H1 (cell line): ENCODE data around the gene GMEB1. TPM values are rescaled to one million over a fixed set of nuclear protein-coding genes. Genes with fewer than 3 reads are reported as not detected.

ENCODE experiments used
- CTCF ChIA-PET: fragments of 300-600 bp; sonication (Branson Sonifier 250); formaldehyde crosslinking; loops from one replicate; lab custom pipeline; 2021; ENCODE audit not compliant: partially characterized antibody; lab: Charles Lee
- POLR2A ChIA-PET: fragments of 300-600 bp; sonication (Branson Sonifier 250); formaldehyde crosslinking; loops from one replicate; lab custom pipeline; 2021; ENCODE audit warnings: inconsistent platforms; ENCODE audit not compliant: partially characterized antibody; lab: Charles Lee
- DNase-seq, 2 experiments: peaks; one replicate each; pipeline versions ENCODE4 v3.0.0 to v3.0.0-alpha.2; 2010 to 2022; ENCODE audit warnings: low spot score in 2 of 2, low read depth in 1 of 2, mixed read lengths in 1 of 2
- FAIRE-seq: peaks from 2 replicates; lab custom pipeline; 2011; peaks lifted over from hg19 to GRCh38; lab: Jason Lieb, UNC
- H2AFZ ChIP-seq: 2 replicates; pipeline ENCODE4 v1.8.1; 2012; ENCODE audit warnings: low read length, inconsistent platforms
- H2AK5ac ChIP-seq: 2 replicates; pipeline ENCODE4 v1.6.1; 2013; ENCODE audit warnings: low read depth, low read length
- H2BK120ac ChIP-seq: replicated peaks from 2 replicates; pipeline ENCODE3; 2013; ENCODE audit warnings: low read depth, low read length, inconsistent platforms
- H2BK12ac ChIP-seq: 2 replicates; pipeline ENCODE4 v1.6.1; 2013; ENCODE audit warnings: low read depth, low read length
- H2BK15ac ChIP-seq: 2 replicates; pipeline ENCODE4 v1.6.1; 2013; ENCODE audit warnings: low read length
- H2BK20ac ChIP-seq: 2 replicates; pipeline ENCODE4 v1.6.1; 2013; ENCODE audit warnings: low read length
- H2BK5ac ChIP-seq: 2 replicates; pipeline ENCODE4 v1.6.1; 2013; ENCODE audit warnings: low read depth, low read length
- H3K14ac ChIP-seq: 2 replicates; pipeline ENCODE4 v1.6.1; 2013; ENCODE audit warnings: inconsistent platforms; ENCODE audit not compliant: insufficient read length
- H3K18ac ChIP-seq: 2 replicates; pipeline ENCODE4 v1.6.1; 2013; ENCODE audit warnings: low read length; ENCODE audit errors: extremely low read depth
- H3K23ac ChIP-seq: 2 replicates; pipeline ENCODE4 v1.6.1; 2013; ENCODE audit warnings: inconsistent platforms; ENCODE audit not compliant: insufficient read length
- H3K23me2 ChIP-seq: 2 replicates; pipeline ENCODE4 v1.6.1; 2013; ENCODE audit warnings: low read depth, low read length
- H3K27ac ChIP-seq: 2 replicates; pipeline ENCODE4 v1.6.1; 2011; ENCODE audit warnings: low read depth, low read length, inconsistent platforms
- H3K27me3 ChIP-seq, 4 experiments: replicated peaks in 1 of 4; 1 replicate in 1 of 4; 2 replicates in 3 of 4; pipeline versions ENCODE4 v1.6.1 to v1.8.1; 2011 to 2013; ENCODE audit warnings: low read length in 3 of 4, mild to moderate bottlenecking in 3 of 4, inconsistent platforms in 2 of 4, mixed read lengths in 2 of 4, moderate library complexity in 1 of 4; ENCODE audit not compliant: control insufficient read depth in 3 of 4, insufficient read depth in 3 of 4; ENCODE audit errors: extremely low read depth in 1 of 4
- H3K36me3 ChIP-seq, 4 experiments: 2 replicates each; pipeline versions ENCODE4 v1.6.1 to v1.8.1; 2011 to 2013; ENCODE audit warnings: mild to moderate bottlenecking in 4 of 4, low read length in 3 of 4, moderate library complexity in 2 of 4, control low read depth in 1 of 4, inconsistent platforms in 1 of 4; ENCODE audit not compliant: insufficient read depth in 4 of 4, control insufficient read depth in 2 of 4
- H3K4ac ChIP-seq: replicated peaks from 2 replicates; pipeline ENCODE3; 2013; ENCODE audit warnings: low read length, low read depth, mixed read lengths, inconsistent platforms; ENCODE audit not compliant: insufficient read length
- H3K4me1 ChIP-seq, 4 experiments: replicated peaks in 1 of 4; 1 replicate in 1 of 4; 2 replicates in 3 of 4; pipeline versions ENCODE4 v1.6.1 to v1.8.1; 2011 to 2013; ENCODE audit warnings: low read length in 3 of 4, inconsistent platforms in 2 of 4, mixed read lengths in 1 of 4; ENCODE audit not compliant: insufficient read depth in 4 of 4, control insufficient read depth in 3 of 4
- H3K4me2 ChIP-seq, 2 experiments: 2 replicates each; pipeline versions ENCODE4 v1.6.1 to v1.8.1; 2011 to 2013; ENCODE audit warnings: low read depth in 2 of 2, low read length in 2 of 2, control low read depth in 1 of 2, inconsistent platforms in 1 of 2, mild to moderate bottlenecking in 1 of 2; ENCODE audit not compliant: insufficient read depth in 1 of 2
- H3K4me3 ChIP-seq, 4 experiments: fragments of 200-600, 300-600 bp in 1 of 4; sonication (generic), shearing (Covaris generic), sonication (Bioruptor Twin) in 1 of 4; 2 replicates each; pipeline versions ENCODE4 v1.5.1 to v1.8.1; 2011 to 2016; ENCODE audit warnings: low read length in 4 of 4, low read depth in 3 of 4, control low read depth in 2 of 4, inconsistent platforms in 2 of 4, mild to moderate bottlenecking in 2 of 4, mixed read lengths in 1 of 4, moderate library complexity in 1 of 4; ENCODE audit not compliant: insufficient read depth in 2 of 4; ENCODE audit errors: extremely low read depth in 1 of 4
- H3K56ac ChIP-seq: replicated peaks from 2 replicates; pipeline ENCODE3; 2013; ENCODE audit warnings: low read depth, mild to moderate bottlenecking, mixed read lengths, low read length, inconsistent platforms; ENCODE audit not compliant: insufficient read length
- H3K79me1 ChIP-seq: 2 replicates; pipeline ENCODE4 v1.6.1; 2013; ENCODE audit warnings: low read depth, low read length, control low read depth
- H3K79me2 ChIP-seq, 2 experiments: 2 replicates each; pipeline versions ENCODE4 v1.6.1 to v1.8.1; 2012 to 2013; ENCODE audit warnings: low read length in 2 of 2, mild to moderate bottlenecking in 2 of 2, inconsistent platforms in 1 of 2; ENCODE audit not compliant: insufficient read depth in 2 of 2, control insufficient read depth in 1 of 2
- H3K9ac ChIP-seq, 4 experiments: replicated peaks in 1 of 4; 1 replicate in 1 of 4; 2 replicates in 3 of 4; pipeline versions ENCODE4 v1.6.1 to v1.8.1; 2011 to 2013; ENCODE audit warnings: low read depth in 3 of 4, low read length in 3 of 4, control low read depth in 2 of 4, mild to moderate bottlenecking in 2 of 4, moderate library complexity in 2 of 4, inconsistent platforms in 1 of 4; ENCODE audit errors: extremely low read depth in 1 of 4
- H3K9me3 ChIP-seq, 2 experiments: 2 replicates each; pipeline versions ENCODE4 v1.6.1 to v1.8.1; 2012 to 2013; ENCODE audit warnings: mild to moderate bottlenecking in 2 of 2, moderate library complexity in 2 of 2, control low read depth in 1 of 2, inconsistent platforms in 1 of 2, low read depth in 1 of 2, low read length in 1 of 2, mixed read lengths in 1 of 2; ENCODE audit not compliant: insufficient read depth in 2 of 2
- H4K20me1 ChIP-seq, 2 experiments: replicated peaks in 1 of 2; 2 replicates each; pipeline versions ENCODE3 to v1.8.1; 2011 to 2013; ENCODE audit warnings: inconsistent platforms in 2 of 2, low read length in 2 of 2, mild to moderate bottlenecking in 1 of 2; ENCODE audit not compliant: insufficient read depth in 2 of 2, control insufficient read depth in 1 of 2
- H4K5ac ChIP-seq: 2 replicates; pipeline ENCODE4 v1.6.1; 2013; ENCODE audit warnings: low read length, low read depth, mixed read lengths, inconsistent platforms; ENCODE audit not compliant: insufficient read length
- H4K8ac ChIP-seq: 2 replicates; pipeline ENCODE4 v1.8.0; 2013; ENCODE audit warnings: mild to moderate bottlenecking, moderate library complexity, low read length, inconsistent platforms; ENCODE audit not compliant: insufficient read depth; ENCODE audit errors: extremely low read depth
- H4K91ac ChIP-seq: replicated peaks from 2 replicates; pipeline ENCODE3; 2013; ENCODE audit warnings: low read length, mixed read lengths, inconsistent platforms; ENCODE audit not compliant: insufficient read length
- CHD2 ChIP-seq: IDR thresholded peaks from 2 replicates; pipeline ENCODE4 v1.6.1; 2012; ENCODE audit warnings: low read length, improper control_type of control experiment
- CTBP2 ChIP-seq: IDR thresholded peaks from 2 replicates; pipeline ENCODE4 v1.7.0; 2011; ENCODE audit warnings: borderline replicate concordance, mild to moderate bottlenecking, moderate library complexity, mixed read lengths, low read length; ENCODE audit not compliant: insufficient read depth, insufficient read length
- GTF2F1 ChIP-seq: IDR thresholded peaks from 2 replicates; pipeline ENCODE4 v1.6.1; 2012; ENCODE audit warnings: low read depth, low read length, improper control_type of control experiment, borderline replicate concordance
- KDM4A ChIP-seq: IDR thresholded peaks from one replicate; pipeline ENCODE4 v1.7.1; 2012; ENCODE audit warnings: low read depth, mild to moderate bottlenecking, moderate library complexity, low read length, inconsistent platforms; ENCODE audit not compliant: severe bottlenecking
- POLR2AphosphoS5 ChIP-seq: IDR thresholded peaks from 2 replicates; pipeline ENCODE4 v1.6.1; 2011; ENCODE audit warnings: low read depth, low read length
- RAD21 ChIP-seq, 2 experiments: IDR thresholded peaks in 1 of 2; conservative IDR thresholded peaks in 1 of 2; 2 replicates each; pipeline ENCODE4 v1.6.1; 2011; ENCODE audit warnings: low read depth in 2 of 2, low read length in 2 of 2, improper control_type of control experiment in 1 of 2, inconsistent platforms in 1 of 2, mild to moderate bottlenecking in 1 of 2, moderate library complexity in 1 of 2
- TAF1 ChIP-seq: IDR thresholded peaks from 2 replicates; pipeline ENCODE4 v1.6.1; 2011; ENCODE audit warnings: mild to moderate bottlenecking, low read depth, low read length
- WGBS, 2 experiments: shearing (Covaris generic) in 1 of 2; methylation state at CpG; one replicate each; pipeline versions ENCODE4 v1.1.6 to v1.1.7; 2013 to 2015; ENCODE audit warnings: low lambda C conversion rate in 2 of 2, mixed read lengths in 2 of 2, inconsistent platforms in 1 of 2, low coverage in 1 of 2, missing lambda C conversion rate in 1 of 2; ENCODE audit not compliant: insufficient replicate concordance in 2 of 2, insufficient coverage in 1 of 2, insufficient read length in 1 of 2; ENCODE audit errors: extremely low coverage in 1 of 2, missing lambda C conversion rate in 1 of 2; 5-methylcytosine and 5-hydroxymethylcytosine counted together
- polyA plus RNA-seq, 7 experiments: library from polyadenylated mRNA; depleted of rRNA in 3 of 7; stranded (reverse) in 5 of 7; unstranded in 2 of 7; fragments of >200 nt in 5 of 7; fragments of 200-250 nt in 2 of 7; gene quantifications; 1 replicate in 5 of 7; 2 replicates in 1 of 7; 4 replicates in 1 of 7; pipeline versions ENCODE4 v1.2.1 to v1.2.3, GENCODE V29; 2011 to 2013; ENCODE audit warnings: missing spikeins in 2 of 7, mixed read lengths in 2 of 7
- total RNA-seq: library from RNA; stranded (reverse); fragmentation: NEBNext Ultra II Directional; extraction: Animal tissue kit (Norgen Biotek cat#: 25700); gene quantifications from 2 replicates; pipeline ENCODE4 v1.2.1, GENCODE V29; 2021
- TF ChIP-seq, protein P1 (sequence below): IDR thresholded peaks from 2 replicates; pipeline ENCODE4 v1.6.1; 2011; ENCODE audit warnings: low read length, improper control_type of control experiment
- TF ChIP-seq, protein P2 (sequence below): IDR thresholded peaks from 2 replicates; pipeline ENCODE4 v1.6.1; 2012; ENCODE audit warnings: low read length, inconsistent platforms

Gene GMEB1
- total and polyA plus RNA-seq, 2 of the 8 experiments (the other 6 are each of a cell fraction or from before 2014, with no cell fraction given) = 13.3 to 26.2 TPM

DNA sequence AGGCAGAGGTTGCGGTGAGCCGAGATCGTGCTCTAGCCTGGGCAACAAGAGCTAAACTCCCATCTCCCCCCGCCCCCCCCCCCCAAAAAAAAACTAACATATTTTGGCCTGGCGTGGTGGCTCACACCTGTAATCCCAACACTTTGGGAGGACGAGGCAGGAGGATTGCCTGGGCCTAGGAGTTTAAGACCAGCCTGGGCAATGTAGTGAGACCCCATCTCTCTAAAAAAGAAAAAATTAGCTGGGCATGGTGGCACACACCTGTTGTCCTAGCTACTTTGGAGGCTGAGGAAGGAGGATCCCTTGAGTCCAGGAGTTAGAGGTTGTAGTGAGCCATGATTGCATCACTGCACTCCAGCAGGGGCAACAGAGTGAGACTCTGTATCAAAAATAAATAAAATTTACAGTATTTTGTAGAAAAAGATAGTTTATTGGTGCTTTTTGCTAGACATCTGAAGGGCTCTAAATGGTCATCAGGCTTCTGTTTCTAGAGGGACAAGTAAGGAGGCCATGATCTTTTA lies 77.1 kb downstream of the GMEB1 start:
- Histone ChIP-seq H3K9me3 (no peaks in the 10 kb centered on the region), H3K79me2 (peaks cover 89 to 100% of the 10 kb centered on the region in 2 experiments), H3K36me3 (peaks cover 29 to 78% (median 52%) of the 10 kb centered on the region in 4 experiments), H2BK120ac (no peak overlapping the region), H3K4me2 (peak overlapping the region in 1 of 2 experiments; percentile 60; a peak in 2 of 4 replicates), H3K4ac (no peak overlapping the region), H4K5ac (no peak overlapping the region), H3K14ac (no peak overlapping the region), H3K27ac (no peak overlapping the region), H3K18ac (no peak overlapping the region), H3K23me2 (no peaks in the 10 kb centered on the region), H4K8ac (no peak overlapping the region), H2BK5ac (no peak overlapping the region), H2AK5ac (no peak overlapping the region), H3K4me1 (peaks cover 0 to 5% (median 3%) of the 10 kb centered on the region in 4 experiments; a peak in 3 of 7 replicates), H2BK20ac (no peak overlapping the region), H2AFZ (no peak overlapping the region), H3K56ac (no peak overlapping the region), H3K23ac (no peak overlapping the region), H3K9ac (no peak overlapping the region), H3K4me3 (peak overlapping the region in 1 of 4 experiments; percentile 34; a peak in 1 of 8 replicates), H4K20me1 (peaks cover 26 to 37% of the 10 kb centered on the region in 2 experiments), H2BK15ac (no peak overlapping the region), H3K27me3 (no peaks in the 10 kb centered on the region), H3K79me1 (no peaks in the 10 kb centered on the region; the same call in 1 of the 2 replicates), H4K91ac (no peak overlapping the region), H2BK12ac (no peak overlapping the region)
- WGBS, 2 experiments = 83% methylated on average over 4 of the region's 6 CpGs; no CpG with 5 or more reads in 1 of the 2 experiments
- FAIRE-seq = no peak
- CTCF ChIA-PET = interaction anchor here (1.2 to 2.5 kb wide), 3 partner anchors 9 to 131 kb away, joined by 3 to 8 read pairs (median 3); partner anchors contain the start of gene YTHDF2
- POLR2A ChIA-PET = interaction anchor here (0.6 to 12.5 kb wide), 4 partner anchors 10 to 97 kb away, joined by 4 to 369 read pairs (median 38); partner anchors contain the start of genes RNU11 and YTHDF2
- no peak for DNase-seq
- TF ChIP-seq POLR2AphosphoS5 (peak; percentile 31; the same call in 1 of the 2 replicates), CTBP2 (no peak), RAD21 (IDR thresholded peaks at IDR 0.05 in 1 of 2, conservative IDR thresholded peaks at IDR 0.05 in 1 of 2; ENCODE audit: low read depth in 2 of 2, low read length in 2 of 2) (no peak), GTF2F1 (no peak), CHD2 (no peak), KDM4A (no peak), TAF1 (no peak)
- TF ChIP-seq, protein P1, sequence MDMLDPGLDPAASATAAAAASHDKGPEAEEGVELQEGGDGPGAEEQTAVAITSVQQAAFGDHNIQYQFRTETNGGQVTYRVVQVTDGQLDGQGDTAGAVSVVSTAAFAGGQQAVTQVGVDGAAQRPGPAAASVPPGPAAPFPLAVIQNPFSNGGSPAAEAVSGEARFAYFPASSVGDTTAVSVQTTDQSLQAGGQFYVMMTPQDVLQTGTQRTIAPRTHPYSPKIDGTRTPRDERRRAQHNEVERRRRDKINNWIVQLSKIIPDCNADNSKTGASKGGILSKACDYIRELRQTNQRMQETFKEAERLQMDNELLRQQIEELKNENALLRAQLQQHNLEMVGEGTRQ = no peak
- TF ChIP-seq, protein P2, sequence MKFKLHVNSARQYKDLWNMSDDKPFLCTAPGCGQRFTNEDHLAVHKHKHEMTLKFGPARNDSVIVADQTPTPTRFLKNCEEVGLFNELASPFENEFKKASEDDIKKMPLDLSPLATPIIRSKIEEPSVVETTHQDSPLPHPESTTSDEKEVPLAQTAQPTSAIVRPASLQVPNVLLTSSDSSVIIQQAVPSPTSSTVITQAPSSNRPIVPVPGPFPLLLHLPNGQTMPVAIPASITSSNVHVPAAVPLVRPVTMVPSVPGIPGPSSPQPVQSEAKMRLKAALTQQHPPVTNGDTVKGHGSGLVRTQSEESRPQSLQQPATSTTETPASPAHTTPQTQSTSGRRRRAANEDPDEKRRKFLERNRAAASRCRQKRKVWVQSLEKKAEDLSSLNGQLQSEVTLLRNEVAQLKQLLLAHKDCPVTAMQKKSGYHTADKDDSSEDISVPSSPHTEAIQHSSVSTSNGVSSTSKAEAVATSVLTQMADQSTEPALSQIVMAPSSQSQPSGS = no peak
